ENCODE results near the gene OSBPL1A. TPM values are rescaled to one million over a fixed set of nuclear protein-coding genes. Genes with fewer than 3 reads are reported as not detected.
A peak's percentile ranks its signal among the peaks of the same experiment; 100 is the strongest.

The OSBPL1A gene
- total and polyA plus RNA-seq, 5 donors from 2014 or later, result 0.40 to 5.8 (median 2.0) TPM

DNA sequence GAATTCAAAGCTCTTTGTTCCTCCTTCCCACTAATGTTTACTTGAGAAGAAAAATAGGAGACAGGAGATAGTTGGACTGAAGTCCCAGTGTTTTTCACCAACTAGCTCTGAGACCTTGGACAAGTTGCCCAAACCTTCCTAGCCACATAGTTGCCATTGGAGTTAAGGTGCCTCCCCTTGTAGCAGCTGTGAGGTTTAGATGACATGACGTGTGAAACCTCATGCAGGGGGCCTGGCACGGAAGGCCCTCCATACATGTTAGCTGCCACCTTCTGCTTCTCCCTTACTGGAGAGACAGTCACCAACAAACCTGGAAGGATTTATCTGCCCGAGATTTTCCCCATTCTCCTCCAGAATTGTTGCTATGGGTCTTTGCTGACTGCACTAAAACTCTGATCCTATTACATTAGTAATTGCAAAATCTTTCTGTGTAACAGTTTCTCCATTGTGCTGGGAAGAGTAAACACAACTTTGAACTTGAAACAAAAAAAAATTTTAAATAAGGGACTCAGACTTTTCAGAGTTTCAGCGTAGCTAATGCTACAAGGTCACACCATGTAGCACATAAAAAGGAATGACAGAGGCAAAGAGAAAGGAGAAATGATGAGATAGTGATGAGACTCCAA, 282.6 kb downstream of the OSBPL1A start:
- no peaks in the 10 kb centered on the region for H3K9me3 Mint-ChIP-seq
- peaks cover 70% of the 10 kb centered on the region for H3K36me3 ChIP-seq (ENCODE audit: control insufficient read depth, insufficient read depth, low read length)
- H3K4me3 ChIP-seq (ENCODE audit: low read depth, low read length), result no peak overlapping the region
- peak overlapping the region; percentile 7 to 75 (median 74) for H3K27ac Mint-ChIP-seq
- H3K27me3 ChIP-seq (ENCODE audit: control insufficient read depth, insufficient read depth, low read length), result no peaks in the 10 kb centered on the region
- DNase-seq (no peak), ATAC-seq (ENCODE audit: low read depth in 2 of 2) (no peak)
- H3K9me3 ChIP-seq (ENCODE audit: control insufficient read depth in 2 of 2, low read length in 2 of 2), result no peaks in the 10 kb centered on the region
- H3K36me3 Mint-ChIP-seq, result peaks cover 42% of the 10 kb centered on the region
- H3K4me3 Mint-ChIP-seq, result peak overlapping the region in 1 of 4 donors; percentile 38
- H3K4me1 ChIP-seq (ENCODE audit: control insufficient read depth, insufficient read depth, low read length, poor library complexity, severe bottlenecking), result no peaks in the 10 kb centered on the region
- no peaks in the 10 kb centered on the region for H3K27me3 Mint-ChIP-seq
- no peak overlapping the region for H3K27ac ChIP-seq (ENCODE audit: insufficient read depth, low read length, poor library complexity, severe bottlenecking)
- H3K4me1 Mint-ChIP-seq, result peaks cover 27 to 46% (median 34%) of the 10 kb centered on the region in 4 donors

DNA sequence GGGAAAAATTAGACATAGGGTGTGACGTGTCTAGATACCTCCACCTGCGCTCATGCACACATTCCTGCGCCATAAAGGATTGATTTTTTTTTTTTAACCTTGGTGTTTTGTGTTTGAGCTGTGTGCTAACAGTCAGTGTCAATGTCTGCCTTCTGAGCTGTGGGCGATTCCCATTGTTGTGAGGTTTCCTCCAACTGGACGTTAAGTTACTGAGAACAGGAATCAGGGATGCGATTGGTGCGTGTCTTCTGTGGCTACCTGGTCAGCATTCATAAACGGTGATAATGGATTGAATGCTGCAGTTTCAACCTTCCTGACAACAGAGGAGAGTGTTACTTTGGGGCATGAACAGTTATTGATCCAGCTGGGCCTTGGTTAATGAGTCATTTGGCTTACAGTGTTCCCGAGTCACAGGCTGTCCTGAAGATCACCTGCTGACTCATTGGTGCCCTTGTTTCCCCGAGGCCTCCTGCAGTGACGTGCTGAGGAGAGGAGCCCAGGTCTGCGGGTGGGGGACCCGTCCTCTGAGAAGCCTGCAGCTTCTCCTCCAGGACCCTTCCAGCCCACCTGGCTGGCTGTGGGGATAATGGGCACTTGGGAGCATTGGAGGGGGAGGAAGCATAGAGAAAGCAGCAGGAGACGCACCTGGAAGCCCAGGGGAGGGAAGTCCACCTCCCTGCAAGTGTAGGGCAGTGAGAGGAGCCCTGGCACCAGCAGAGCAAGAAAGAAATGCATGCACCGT, 284.6 kb downstream of the OSBPL1A start:
- H3K27ac Mint-ChIP-seq, result peak overlapping the region in 2 of 3 donors; percentile 60 to 81
- no peaks in the 10 kb centered on the region for H3K9me3 Mint-ChIP-seq
- Histone ChIP-seq H3K4me3 (ENCODE audit: low read depth, low read length) (no peak overlapping the region), H3K4me1 (ENCODE audit: control insufficient read depth, insufficient read depth, low read length, poor library complexity, severe bottlenecking) (no peaks in the 10 kb centered on the region), H3K27me3 (ENCODE audit: control insufficient read depth, insufficient read depth, low read length) (no peaks in the 10 kb centered on the region), H3K27ac (ENCODE audit: insufficient read depth, low read length, poor library complexity, severe bottlenecking) (no peak overlapping the region), H3K36me3 (ENCODE audit: control insufficient read depth, insufficient read depth, low read length) (peaks cover 67% of the 10 kb centered on the region), H3K9me3 (ENCODE audit: control insufficient read depth in 2 of 2, low read length in 2 of 2) (no peaks in the 10 kb centered on the region)
- no peaks in the 10 kb centered on the region for H3K27me3 Mint-ChIP-seq
- H3K4me1 Mint-ChIP-seq, result peaks cover 18 to 39% (median 29%) of the 10 kb centered on the region in 4 donors
- DNase-seq (no peak), ATAC-seq (ENCODE audit: low read depth in 2 of 2) (no peak)
- H3K4me3 Mint-ChIP-seq, result peak overlapping the region in 1 of 4 donors; percentile 59
- peaks cover 34% of the 10 kb centered on the region for H3K36me3 Mint-ChIP-seq

DNA sequence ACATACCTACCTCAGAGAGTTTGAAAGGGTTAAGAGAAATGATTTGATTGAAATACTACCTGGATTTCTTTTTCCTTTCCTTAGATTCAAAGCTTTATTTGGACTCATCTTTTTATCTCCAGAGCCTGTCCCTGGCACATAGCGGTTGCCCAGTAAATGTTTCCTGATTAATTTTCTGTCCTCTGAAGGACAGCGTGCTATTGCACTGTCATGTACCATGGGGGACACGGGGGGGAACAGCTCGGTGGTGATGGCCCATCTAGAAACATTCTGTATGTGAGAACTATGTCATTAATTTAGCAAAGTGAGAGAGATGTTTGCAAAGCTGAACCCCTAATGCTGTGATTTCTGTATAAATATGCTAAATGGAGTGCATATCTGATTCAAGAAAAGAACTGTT, 285.2 kb downstream of the OSBPL1A start:
- Mint-ChIP-seq H3K9me3 (no peaks in the 10 kb centered on the region), H3K27ac (peak overlapping the region in 2 of 3 donors; percentile 11 to 60), H3K36me3 (peaks cover 38% of the 10 kb centered on the region), H3K4me3 (no peak overlapping the region), H3K27me3 (no peaks in the 10 kb centered on the region), H3K4me1 (peaks cover 13 to 43% (median 29%) of the 10 kb centered on the region in 4 donors)
- no peaks in the 10 kb centered on the region for H3K4me1 ChIP-seq (ENCODE audit: control insufficient read depth, insufficient read depth, low read length, poor library complexity, severe bottlenecking)
- no peak overlapping the region for H3K27ac ChIP-seq (ENCODE audit: insufficient read depth, low read length, poor library complexity, severe bottlenecking)
- no peaks in the 10 kb centered on the region for H3K9me3 ChIP-seq (ENCODE audit: control insufficient read depth in 2 of 2, low read length in 2 of 2)
- H3K36me3 ChIP-seq (ENCODE audit: control insufficient read depth, insufficient read depth, low read length), result peaks cover 68% of the 10 kb centered on the region
- H3K4me3 ChIP-seq (ENCODE audit: low read depth, low read length), result no peak overlapping the region
- ATAC-seq (ENCODE audit: low read depth in 2 of 2), result no peak
- DNase-seq, result no peak
- no peaks in the 10 kb centered on the region for H3K27me3 ChIP-seq (ENCODE audit: control insufficient read depth, insufficient read depth, low read length)

Other genes starting within 250 kb of the OSBPL1A start
- gene IMPACT, start 28.8 kb upstream of the OSBPL1A start, total RNA-seq, result 12.2 TPM
- 10 to 100 TPM; 11.8 to 19.3 (median 15.4) TPM for gene IMPACT, start 28.8 kb upstream of the OSBPL1A start, polyA plus RNA-seq
- 0.39 TPM for gene HRH4, start 62.8 kb upstream of the OSBPL1A start, total RNA-seq
- gene HRH4, start 62.8 kb upstream of the OSBPL1A start, polyA plus RNA-seq, result 1 to 10 TPM in 2 of 4 donors, under 1 TPM in 2; 0.18 to 1.5 (median 1.1) TPM

Data from CD4-positive, CD25-positive, alpha-beta regulatory T cell (primary cell).